ENCODE measurements around the gene NELFCD.

NELFCD gene

DNA sequence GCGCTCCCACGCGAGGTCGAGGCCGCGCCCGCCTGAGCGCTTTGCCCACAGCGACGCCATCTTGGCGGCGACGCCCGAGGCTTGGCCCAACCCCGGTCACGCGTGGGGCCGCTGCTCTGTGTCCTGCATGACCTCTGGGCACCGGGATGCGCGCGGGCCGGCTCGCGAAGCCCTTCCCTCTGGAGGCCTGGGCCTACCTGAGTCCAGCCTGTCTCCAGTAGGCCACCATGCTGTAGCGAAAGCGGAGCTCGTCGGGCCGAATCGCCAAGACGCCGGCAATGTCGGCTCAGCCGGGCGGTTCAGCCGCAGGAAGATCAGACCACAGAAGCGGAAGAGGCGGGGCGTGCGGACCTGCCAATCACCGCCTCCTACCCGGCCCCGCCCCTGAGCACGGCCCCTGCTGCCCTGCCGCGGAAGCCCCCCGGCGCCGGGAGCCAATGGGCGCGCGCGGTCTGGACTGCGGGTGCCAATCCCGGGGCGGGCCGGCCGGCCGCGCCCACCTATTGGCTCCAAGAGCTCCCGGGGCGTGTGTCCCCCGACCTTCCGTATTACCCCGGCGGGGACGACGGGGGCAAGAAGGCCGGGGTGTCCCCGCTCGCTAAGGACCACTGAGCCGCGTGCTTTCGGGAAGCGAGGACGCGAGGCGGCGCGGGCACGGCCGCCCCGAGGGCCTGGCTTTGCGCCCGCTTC, 51.1 kb downstream of the NELFCD start, which contains the start of gene ATP5F1E:
TSS of gene ATP5F1E (minus strand) at position 313 of the 690 bp plus-strand sequence. CDS start at position 229, 84 bp downstream.
- H3K27ac ChIP-seq = peak within 1 kb of the TSS; percentile 93
- TF ChIP-seq CTCF (conservative IDR thresholded peaks at IDR 0.05) = no peak

GRCh38 chr20:59032713-59033059, 51.6 kb downstream of the NELFCD start:
- no peak; the same call in 1 of the 2 replicates for TF ChIP-seq CTCF (conservative IDR thresholded peaks at IDR 0.05)
- peak overlapping the region; percentile 93 for H3K27ac ChIP-seq

DNA sequence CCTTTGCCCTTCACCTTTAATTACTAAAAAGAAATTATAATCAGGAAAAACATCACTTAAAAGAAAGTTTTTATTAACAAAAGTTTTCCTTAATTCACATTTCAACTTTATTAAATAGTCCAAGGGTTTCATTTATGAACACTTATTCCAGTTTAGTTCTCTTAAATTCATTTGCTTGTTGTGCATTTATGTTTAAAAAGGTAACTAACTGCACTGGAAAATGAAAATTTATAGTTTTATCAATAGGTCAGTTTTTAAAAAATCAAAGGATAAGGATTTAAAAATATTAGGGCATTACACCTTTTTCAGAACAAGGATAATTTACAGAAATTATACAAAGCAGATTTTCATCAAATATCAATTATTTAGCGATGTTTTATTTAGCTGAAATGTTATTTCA, 52.0 kb downstream of the NELFCD start:
- H3K27ac ChIP-seq = peak overlapping the region; percentile 93
- TF ChIP-seq CTCF (conservative IDR thresholded peaks at IDR 0.05) = no peak

- TF ChIP-seq CTCF (conservative IDR thresholded peaks at IDR 0.05) = no peak
- H3K27ac ChIP-seq = peak overlapping the region; percentile 93; the same call in 1 of the 2 replicates
These were observed 52.6 kb downstream of the NELFCD start for GRCh38 chr20:59033616-59034165.

DNA sequence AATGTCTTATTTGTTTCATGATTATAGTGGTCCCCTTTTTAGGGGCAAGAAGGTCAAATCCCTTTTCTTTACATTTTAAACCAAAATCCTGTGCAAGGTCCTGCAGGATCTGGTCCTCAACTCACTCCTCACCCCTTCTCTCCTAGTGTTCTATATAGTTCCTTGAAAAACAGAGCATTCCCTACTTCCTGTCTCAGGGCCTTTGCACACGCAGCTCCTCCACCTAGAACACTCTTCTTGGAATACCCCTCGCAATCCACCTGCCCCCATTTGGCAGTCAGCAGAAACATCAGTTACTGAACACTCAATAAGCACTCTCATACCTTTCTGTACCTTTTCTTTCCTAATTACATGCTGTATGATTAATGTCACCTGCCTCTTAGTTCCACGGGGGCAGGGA, 54.3 kb downstream of the NELFCD start:
- no peak for TF ChIP-seq CTCF (conservative IDR thresholded peaks at IDR 0.05)
- no peak overlapping the region for H3K27ac ChIP-seq

- no peak for TF ChIP-seq CTCF (conservative IDR thresholded peaks at IDR 0.05)
- H3K27ac ChIP-seq = no peak overlapping the region
These were observed 56.3 kb downstream of the NELFCD start for GRCh38 chr20:59037386-59037785.

GRCh38 chr20:59039233-59039632, 58.2 kb downstream of the NELFCD start:
- H3K27ac ChIP-seq = peak overlapping the region; percentile 25; the same call in 1 of the 2 replicates

More at GRCh38 chr20:59039233-59039632, 58.2 kb downstream of the NELFCD start:
- TF ChIP-seq CTCF (conservative IDR thresholded peaks at IDR 0.05) = no peak

Data from VCaP (cell line).